SK-N-SH treated with all-trans-retinoic acid at 6 μM for 48 hours (cell line): Measurements from ENCODE around the gene OR4K2.
A peak's percentile ranks its signal among the peaks of the same experiment; 100 is the strongest.
"Not testable (repeated sequence)": the region's sequence is repeated elsewhere in the genome, so short reads cannot be mapped to it uniquely, and the experiment has no call there.

Experiments used
- ATAC-seq: fragments of 200-7000 bp; cut with Tn5 transposase; 3 replicates; pipeline ENCODE4 v1.9.1; 2020; ENCODE audit warnings: mild to moderate bottlenecking, moderate library complexity
- ARNTL ChIP-seq: fragments of 450-650 bp; formaldehyde crosslinking; IDR thresholded peaks from 2 replicates; pipeline ENCODE4 v1.5.0; 2020; ENCODE audit warnings: low read depth, mild to moderate bottlenecking, moderate library complexity, borderline replicate concordance
- BACH2 ChIP-seq: fragments of 250-450 bp; sonication (Bioruptor Pico); IDR thresholded peaks from 2 replicates; pipeline ENCODE4 v1.9.0; 2021; ENCODE audit warnings: mild to moderate bottlenecking, borderline replicate concordance
- CSDC2 ChIP-seq: fragments of 250-450 bp; sonication (Bioruptor Pico); IDR thresholded peaks from 2 replicates; pipeline ENCODE4 v1.5.0; 2020; ENCODE audit warnings: mild to moderate bottlenecking, moderate library complexity
- ESRRG ChIP-seq: fragments of 250-450 bp; sonication (Bioruptor Pico); IDR thresholded peaks from 2 replicates; pipeline ENCODE4 v1.6.1; 2021; ENCODE audit warnings: mild to moderate bottlenecking
- ISL1 ChIP-seq: fragments of 250-450 bp; sonication (Bioruptor Pico); IDR thresholded peaks from 2 replicates; pipeline ENCODE4 v2.1.2; 2022; ENCODE audit warnings: mild to moderate bottlenecking, moderate library complexity
- PPARA ChIP-seq: fragments of 250-450 bp; sonication (Bioruptor Pico); IDR thresholded peaks from 2 replicates; pipeline ENCODE4 v1.5.0; 2020; ENCODE audit warnings: mild to moderate bottlenecking, borderline replicate concordance
- RARB ChIP-seq: fragments of 250-450 bp; sonication (Bioruptor Pico); IDR thresholded peaks from 2 replicates; pipeline ENCODE4 v1.8.0; 2021; ENCODE audit warnings: mild to moderate bottlenecking, moderate library complexity
- SNAI2 ChIP-seq: fragments of 250-450 bp; sonication (Bioruptor Pico); IDR thresholded peaks from 2 replicates; pipeline ENCODE4 v1.5.0; 2020; ENCODE audit warnings: mild to moderate bottlenecking, moderate library complexity
- TCF4 ChIP-seq: fragments of 250-450 bp; sonication (Bioruptor Pico); IDR thresholded peaks from 2 replicates; pipeline ENCODE4 v1.8.0; 2021; ENCODE audit warnings: mild to moderate bottlenecking, moderate library complexity, borderline replicate concordance
- TOX ChIP-seq: fragments of 250-450 bp; sonication (Bioruptor Pico); IDR thresholded peaks from 2 replicates; pipeline ENCODE4 v1.8.0; 2021; ENCODE audit warnings: mild to moderate bottlenecking, moderate library complexity, borderline replicate concordance
- ZFP3 ChIP-seq: fragments of 250-450 bp; sonication (Bioruptor Pico); IDR thresholded peaks from 2 replicates; pipeline ENCODE4 v1.5.0; 2020; ENCODE audit warnings: mild to moderate bottlenecking, moderate library complexity
- ZFP30 ChIP-seq: fragments of 450-650 bp; formaldehyde crosslinking; IDR thresholded peaks from 2 replicates; pipeline ENCODE4 v1.5.0; 2022; ENCODE audit warnings: mild to moderate bottlenecking, moderate library complexity
- ZNF565 ChIP-seq: fragments of 450-650 bp; formaldehyde crosslinking; conservative IDR thresholded peaks from 2 replicates; pipeline ENCODE4 v1.5.0; 2020; ENCODE audit warnings: low read depth, mild to moderate bottlenecking, moderate library complexity
- ZNF70 ChIP-seq: fragments of 450-650 bp; formaldehyde crosslinking; IDR thresholded peaks from 2 replicates; pipeline ENCODE4 v1.5.0; 2020; ENCODE audit warnings: mild to moderate bottlenecking, moderate library complexity
- TF ChIP-seq, protein P1 (sequence below): fragments of 250-450 bp; sonication (Bioruptor Pico); IDR thresholded peaks from 2 replicates; pipeline ENCODE4 v1.5.1; 2021; ENCODE audit warnings: mild to moderate bottlenecking, moderate library complexity
- TF ChIP-seq, protein P2 (sequence below): fragments of 250-450 bp; sonication (Bioruptor Pico); IDR thresholded peaks from 2 replicates; pipeline ENCODE4 v1.5.1; 2020; ENCODE audit warnings: low read depth, mild to moderate bottlenecking, moderate library complexity
- TF ChIP-seq, protein P3 (sequence below): fragments of 250-450 bp; sonication (Bioruptor Pico); IDR thresholded peaks from 2 replicates; pipeline ENCODE4 v1.8.0; 2020; ENCODE audit warnings: mild to moderate bottlenecking, moderate library complexity, borderline replicate concordance
- TF ChIP-seq, protein P4 (sequence below): fragments of 250-450 bp; sonication (Bioruptor Pico); IDR thresholded peaks from 2 replicates; pipeline ENCODE4 v1.5.0; 2020; ENCODE audit warnings: mild to moderate bottlenecking, moderate library complexity
- TF ChIP-seq, protein P5 (sequence below): fragments of 250-450 bp; sonication (Bioruptor Pico); IDR thresholded peaks from 2 replicates; pipeline ENCODE4 v1.8.0; 2021; ENCODE audit warnings: low read depth, mild to moderate bottlenecking, moderate library complexity, borderline replicate concordance

The OR4K2 gene

DNA sequence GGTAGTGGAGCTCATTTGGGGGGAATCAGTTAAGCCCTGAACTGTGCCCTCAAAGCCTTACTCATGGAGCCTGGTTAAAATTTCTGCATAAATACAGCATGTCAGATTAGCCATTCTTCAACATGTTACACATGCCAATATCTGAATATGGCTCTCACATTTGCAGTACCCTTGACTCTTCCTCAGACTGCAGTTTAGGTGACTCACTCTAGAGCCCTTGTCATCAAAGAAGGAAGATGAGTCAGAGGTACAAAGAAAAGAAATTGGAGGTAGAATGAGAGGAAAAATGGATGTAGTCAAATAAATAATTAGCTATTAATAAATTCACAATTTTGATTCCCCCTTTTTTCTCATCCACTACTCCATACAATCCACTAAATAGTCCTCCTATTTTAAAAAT lies 23.6 kb upstream of the OR4K2 start (continued):
- TF ChIP-seq, protein P1, sequence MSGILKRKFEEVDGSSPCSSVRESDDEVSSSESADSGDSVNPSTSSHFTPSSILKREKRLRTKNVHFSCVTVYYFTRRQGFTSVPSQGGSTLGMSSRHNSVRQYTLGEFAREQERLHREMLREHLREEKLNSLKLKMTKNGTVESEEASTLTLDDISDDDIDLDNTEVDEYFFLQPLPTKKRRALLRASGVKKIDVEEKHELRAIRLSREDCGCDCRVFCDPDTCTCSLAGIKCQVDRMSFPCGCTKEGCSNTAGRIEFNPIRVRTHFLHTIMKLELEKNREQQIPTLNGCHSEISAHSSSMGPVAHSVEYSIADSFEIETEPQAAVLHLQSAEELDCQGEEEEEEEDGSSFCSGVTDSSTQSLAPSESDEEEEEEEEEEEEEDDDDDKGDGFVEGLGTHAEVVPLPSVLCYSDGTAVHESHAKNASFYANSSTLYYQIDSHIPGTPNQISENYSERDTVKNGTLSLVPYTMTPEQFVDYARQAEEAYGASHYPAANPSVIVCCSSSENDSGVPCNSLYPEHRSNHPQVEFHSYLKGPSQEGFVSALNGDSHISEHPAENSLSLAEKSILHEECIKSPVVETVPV: no peak

DNA sequence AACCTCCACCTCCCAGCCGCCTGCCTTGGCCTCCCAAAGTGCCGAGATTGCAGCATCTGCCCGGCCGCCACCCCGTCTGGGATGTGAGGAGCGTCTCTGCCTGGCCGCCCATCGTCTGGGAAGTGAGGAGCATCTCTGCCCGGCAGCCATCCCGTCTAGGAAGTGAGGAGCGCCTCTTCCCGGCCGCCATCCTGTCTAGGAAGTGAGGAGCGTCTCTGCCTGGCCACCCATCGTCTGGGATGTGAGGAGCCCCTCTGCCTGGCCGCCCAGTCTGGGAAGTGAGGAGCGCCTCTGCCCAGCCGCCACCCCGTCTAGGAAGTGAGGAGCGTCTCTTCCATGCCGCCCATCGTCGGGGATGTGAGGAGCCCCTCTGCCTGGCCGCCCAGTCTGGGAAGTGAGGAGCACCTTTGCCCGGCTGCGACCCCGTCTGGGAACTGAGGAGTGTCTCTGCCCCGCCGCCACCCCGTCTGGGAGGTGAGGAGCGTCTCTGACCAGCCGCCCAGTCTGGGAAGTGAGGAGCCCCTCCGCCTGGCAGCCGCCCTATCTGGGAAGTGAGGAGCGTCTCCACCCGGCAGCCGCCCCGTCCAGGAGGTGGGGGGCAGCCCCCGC lies 8.8 kb upstream of the OR4K2 start:
- not testable (repeated sequence) for ATAC-seq

DNA sequence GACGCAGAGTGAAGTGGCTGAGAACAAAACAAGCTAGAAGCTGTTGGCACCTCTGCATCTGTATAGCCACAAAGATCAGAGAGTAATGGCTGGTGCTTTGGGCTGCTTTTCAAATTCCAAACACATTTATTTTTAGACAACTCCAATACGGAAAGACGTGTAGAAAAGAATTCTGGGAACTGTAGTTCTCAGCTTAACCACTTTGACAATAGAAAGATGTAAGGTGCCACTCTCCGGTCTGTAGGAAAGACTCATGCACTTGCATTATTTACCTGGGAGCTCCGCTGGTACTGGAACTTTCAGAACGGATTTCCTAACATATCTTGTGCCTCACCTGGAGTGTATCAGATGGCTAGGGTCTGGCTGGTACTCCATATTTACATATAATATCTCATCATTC lies 1.8 kb upstream of the OR4K2 start:
- no peak for TF ChIP-seq PPARA
- TF ChIP-seq ESRRG: no peak
- no peak for TF ChIP-seq SNAI2
- TF ChIP-seq BACH2 (CRISPR knock-in tag): no peak
- TF ChIP-seq, protein P2, sequence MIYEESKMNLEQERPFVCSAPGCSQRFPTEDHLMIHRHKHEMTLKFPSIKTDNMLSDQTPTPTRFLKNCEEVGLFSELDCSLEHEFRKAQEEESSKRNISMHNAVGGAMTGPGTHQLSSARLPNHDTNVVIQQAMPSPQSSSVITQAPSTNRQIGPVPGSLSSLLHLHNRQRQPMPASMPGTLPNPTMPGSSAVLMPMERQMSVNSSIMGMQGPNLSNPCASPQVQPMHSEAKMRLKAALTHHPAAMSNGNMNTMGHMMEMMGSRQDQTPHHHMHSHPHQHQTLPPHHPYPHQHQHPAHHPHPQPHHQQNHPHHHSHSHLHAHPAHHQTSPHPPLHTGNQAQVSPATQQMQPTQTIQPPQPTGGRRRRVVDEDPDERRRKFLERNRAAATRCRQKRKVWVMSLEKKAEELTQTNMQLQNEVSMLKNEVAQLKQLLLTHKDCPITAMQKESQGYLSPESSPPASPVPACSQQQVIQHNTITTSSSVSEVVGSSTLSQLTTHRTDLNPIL (CRISPR knock-in tag): no peak
- no peak for TF ChIP-seq ARNTL (CRISPR knock-in tag)
- no peak for TF ChIP-seq TCF4 (CRISPR knock-in tag)
- no peak for TF ChIP-seq ZFP30 (CRISPR knock-in tag)
- TF ChIP-seq, protein P3, sequence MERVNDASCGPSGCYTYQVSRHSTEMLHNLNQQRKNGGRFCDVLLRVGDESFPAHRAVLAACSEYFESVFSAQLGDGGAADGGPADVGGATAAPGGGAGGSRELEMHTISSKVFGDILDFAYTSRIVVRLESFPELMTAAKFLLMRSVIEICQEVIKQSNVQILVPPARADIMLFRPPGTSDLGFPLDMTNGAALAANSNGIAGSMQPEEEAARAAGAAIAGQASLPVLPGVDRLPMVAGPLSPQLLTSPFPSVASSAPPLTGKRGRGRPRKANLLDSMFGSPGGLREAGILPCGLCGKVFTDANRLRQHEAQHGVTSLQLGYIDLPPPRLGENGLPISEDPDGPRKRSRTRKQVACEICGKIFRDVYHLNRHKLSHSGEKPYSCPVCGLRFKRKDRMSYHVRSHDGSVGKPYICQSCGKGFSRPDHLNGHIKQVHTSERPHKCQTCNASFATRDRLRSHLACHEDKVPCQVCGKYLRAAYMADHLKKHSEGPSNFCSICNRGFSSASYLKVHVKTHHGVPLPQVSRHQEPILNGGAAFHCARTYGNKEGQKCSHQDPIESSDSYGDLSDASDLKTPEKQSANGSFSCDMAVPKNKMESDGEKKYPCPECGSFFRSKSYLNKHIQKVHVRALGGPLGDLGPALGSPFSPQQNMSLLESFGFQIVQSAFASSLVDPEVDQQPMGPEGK (CRISPR knock-in tag): no peak
- TF ChIP-seq RARB (CRISPR knock-in tag): no peak
- TF ChIP-seq ZNF70: no peak
- TF ChIP-seq, protein P4, sequence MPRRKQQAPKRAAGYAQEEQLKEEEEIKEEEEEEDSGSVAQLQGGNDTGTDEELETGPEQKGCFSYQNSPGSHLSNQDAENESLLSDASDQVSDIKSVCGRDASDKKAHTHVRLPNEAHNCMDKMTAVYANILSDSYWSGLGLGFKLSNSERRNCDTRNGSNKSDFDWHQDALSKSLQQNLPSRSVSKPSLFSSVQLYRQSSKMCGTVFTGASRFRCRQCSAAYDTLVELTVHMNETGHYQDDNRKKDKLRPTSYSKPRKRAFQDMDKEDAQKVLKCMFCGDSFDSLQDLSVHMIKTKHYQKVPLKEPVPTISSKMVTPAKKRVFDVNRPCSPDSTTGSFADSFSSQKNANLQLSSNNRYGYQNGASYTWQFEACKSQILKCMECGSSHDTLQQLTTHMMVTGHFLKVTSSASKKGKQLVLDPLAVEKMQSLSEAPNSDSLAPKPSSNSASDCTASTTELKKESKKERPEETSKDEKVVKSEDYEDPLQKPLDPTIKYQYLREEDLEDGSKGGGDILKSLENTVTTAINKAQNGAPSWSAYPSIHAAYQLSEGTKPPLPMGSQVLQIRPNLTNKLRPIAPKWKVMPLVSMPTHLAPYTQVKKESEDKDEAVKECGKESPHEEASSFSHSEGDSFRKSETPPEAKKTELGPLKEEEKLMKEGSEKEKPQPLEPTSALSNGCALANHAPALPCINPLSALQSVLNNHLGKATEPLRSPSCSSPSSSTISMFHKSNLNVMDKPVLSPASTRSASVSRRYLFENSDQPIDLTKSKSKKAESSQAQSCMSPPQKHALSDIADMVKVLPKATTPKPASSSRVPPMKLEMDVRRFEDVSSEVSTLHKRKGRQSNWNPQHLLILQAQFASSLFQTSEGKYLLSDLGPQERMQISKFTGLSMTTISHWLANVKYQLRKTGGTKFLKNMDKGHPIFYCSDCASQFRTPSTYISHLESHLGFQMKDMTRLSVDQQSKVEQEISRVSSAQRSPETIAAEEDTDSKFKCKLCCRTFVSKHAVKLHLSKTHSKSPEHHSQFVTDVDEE (CRISPR knock-in tag): no peak
- no peak for TF ChIP-seq TOX (CRISPR knock-in tag)
- peak; percentile 40; the same call in 2 of the 3 replicates for ATAC-seq

DNA sequence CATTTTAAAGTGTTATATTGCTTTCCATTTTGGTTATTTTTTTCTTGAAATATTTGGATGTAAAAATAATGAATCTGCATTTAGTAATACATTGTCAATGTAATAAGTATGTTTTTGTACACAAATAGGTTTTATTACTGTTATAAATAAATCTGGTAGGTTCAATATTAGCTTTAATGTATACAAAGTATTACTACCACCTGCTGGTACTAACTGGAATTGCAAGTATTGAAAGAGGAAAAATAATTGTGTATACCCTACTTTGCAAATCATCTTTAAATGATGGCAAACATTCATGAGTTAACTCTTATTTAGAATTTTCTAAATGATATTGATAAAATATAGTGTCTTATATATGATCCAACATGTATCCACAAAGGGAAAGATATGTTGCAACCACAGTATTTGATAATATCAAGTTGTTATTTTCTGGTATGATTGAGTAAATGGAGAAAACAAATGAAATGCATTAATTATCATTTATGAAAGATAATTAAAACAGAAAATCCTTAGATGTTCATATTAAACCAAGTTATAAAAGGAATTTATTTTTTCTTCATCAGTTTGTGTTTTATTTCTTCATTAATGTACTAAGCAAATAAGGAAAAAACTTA lies 3.2 kb downstream of the OR4K2 start:
- ATAC-seq: no peak
- TF ChIP-seq ZFP3 (CRISPR knock-in tag) (no peak), SNAI2 (no peak), PPARA (no peak), CSDC2 (no peak), ISL1 (CRISPR knock-in tag) (no peak), ZNF70 (no peak), ZFP30 (CRISPR knock-in tag) (no peak), ESRRG (no peak), TOX (CRISPR knock-in tag) (no peak), RARB (CRISPR knock-in tag) (no peak), ARNTL (CRISPR knock-in tag) (no peak), ZNF565 (CRISPR knock-in tag) (no peak)
- TF ChIP-seq, protein P4 (CRISPR knock-in tag): no peak
- TF ChIP-seq, protein P2 (CRISPR knock-in tag): no peak
- TF ChIP-seq, protein P5, sequence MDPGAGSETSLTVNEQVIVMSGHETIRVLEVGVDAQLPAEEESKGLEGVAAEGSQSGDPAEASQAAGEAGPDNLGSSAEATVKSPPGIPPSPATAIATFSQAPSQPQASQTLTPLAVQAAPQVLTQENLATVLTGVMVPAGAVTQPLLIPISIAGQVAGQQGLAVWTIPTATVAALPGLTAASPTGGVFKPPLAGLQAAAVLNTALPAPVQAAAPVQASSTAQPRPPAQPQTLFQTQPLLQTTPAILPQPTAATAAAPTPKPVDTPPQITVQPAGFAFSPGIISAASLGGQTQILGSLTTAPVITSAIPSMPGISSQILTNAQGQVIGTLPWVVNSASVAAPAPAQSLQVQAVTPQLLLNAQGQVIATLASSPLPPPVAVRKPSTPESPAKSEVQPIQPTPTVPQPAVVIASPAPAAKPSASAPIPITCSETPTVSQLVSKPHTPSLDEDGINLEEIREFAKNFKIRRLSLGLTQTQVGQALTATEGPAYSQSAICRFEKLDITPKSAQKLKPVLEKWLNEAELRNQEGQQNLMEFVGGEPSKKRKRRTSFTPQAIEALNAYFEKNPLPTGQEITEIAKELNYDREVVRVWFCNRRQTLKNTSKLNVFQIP (CRISPR knock-in tag): no peak
- TF ChIP-seq, protein P1: no peak
